ENCODE results near the gene FBXO47.
"Not testable (repeated sequence)": the region's sequence is repeated elsewhere in the genome, so short reads cannot be mapped to it uniquely, and the experiment has no call there.

The FBXO47 gene

DNA sequence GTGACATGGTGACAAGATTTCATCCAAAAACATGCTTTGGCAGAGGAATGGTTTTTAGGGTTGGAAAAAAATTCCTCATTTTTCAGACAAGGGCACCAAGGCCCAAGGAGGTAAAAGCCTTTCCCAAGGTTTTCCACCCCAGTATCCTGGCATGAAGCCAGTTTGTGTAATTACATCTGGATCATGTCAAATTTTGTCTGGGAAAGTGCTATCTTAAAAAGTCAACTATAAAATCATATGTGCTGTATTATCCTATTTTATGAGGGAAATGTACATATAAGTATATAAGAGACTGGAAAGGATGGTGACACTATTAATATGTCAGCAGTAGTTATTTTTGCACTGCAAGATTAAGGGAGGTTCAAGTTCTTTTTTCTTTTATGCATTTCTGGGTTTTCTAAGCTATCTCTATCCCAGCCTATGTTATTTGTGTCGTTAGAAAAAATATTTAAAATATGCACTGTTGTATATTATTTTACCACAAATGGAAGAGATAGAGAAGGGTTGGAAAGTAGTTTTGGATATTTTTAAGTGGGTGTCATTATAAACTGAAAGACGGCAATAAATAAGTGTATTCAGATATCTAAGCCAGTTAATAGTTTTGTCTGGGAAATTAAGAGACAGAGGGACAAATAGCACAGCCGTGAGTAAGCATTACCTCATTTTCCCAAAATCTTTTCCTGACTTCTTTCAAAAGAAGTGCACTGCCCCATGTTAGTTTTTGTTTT, 13.5 kb upstream of the FBXO47 start:
- DNase-seq, result peak; percentile 76

DNA sequence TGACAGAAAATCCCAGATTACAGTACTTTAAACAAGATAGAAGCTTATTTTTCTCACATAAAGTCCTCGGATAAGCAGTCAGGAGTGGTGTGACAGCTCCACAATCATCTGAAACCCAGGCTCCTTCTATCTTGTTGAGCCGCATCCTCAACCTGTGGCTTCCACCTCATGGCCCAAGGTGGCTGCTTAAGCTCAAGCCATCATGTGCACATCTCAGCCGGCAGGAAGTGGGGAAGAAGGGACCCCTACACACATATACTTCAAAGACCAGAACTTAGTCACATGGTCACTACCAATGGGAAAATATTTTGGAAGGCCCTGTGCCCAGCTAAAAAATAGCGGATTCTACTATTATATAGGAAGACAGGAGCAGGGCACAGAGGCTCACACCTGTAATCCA, 11.0 kb upstream of the FBXO47 start:
- DNase-seq, result no peak

DNA sequence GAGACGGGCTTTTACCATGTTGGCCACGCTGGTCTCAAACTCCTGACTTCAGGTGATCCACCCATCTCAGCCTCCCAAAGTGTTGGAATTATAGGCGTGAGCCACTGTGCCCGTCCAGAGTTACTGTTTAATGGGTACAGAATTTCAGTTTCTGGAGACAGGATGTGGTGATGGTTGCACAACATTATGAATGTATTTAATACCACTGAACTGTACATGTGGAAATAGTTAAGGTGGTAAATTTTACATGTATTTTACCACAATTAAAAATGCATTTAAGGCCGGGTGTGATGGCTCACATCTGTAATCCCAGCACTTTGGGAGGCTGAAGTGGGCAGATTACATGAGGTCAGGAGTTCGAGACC, 9.0 kb upstream of the FBXO47 start:
- peak; percentile 64 for DNase-seq

DNA sequence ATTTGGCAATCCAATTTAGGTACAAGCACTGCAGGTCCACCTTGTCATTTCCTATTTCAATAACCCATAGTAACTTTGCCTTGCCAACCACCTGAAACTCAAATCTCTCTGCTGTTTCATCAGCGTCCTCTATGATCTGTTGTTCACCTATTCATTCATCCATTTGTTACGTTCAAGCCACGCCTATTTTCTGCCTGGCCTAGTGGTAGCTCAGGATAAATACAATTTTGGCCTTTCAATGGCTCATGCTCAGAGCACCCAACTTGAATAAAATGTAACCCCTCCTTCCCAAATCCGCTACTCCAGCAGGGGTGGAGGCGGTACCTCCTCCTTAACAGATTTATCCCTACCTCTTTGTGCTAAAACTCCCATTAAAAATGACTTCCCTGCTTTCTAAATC, 3.6 kb upstream of the FBXO47 start:
- DNase-seq, result no peak

DNA sequence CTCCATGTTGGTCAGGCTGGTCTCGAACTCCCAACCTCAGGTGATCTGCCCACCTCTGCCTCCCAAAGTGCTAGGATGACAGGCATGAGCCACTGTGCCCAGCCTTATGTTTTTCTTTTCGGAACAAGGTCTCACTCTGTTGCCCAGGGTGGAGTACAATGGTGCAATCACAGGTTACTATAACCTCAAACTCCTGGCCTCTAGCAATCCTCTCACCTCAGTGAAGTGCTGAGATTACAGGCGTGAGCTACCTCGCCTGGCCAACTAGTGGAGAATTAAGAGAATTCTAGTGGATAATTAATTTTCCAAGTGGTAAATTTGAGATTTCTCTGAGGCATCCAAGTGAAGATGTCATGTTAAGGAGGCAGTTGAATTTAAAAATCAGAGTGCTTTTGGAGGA, 2.9 kb upstream of the FBXO47 start:
- DNase-seq, result no peak

DNA sequence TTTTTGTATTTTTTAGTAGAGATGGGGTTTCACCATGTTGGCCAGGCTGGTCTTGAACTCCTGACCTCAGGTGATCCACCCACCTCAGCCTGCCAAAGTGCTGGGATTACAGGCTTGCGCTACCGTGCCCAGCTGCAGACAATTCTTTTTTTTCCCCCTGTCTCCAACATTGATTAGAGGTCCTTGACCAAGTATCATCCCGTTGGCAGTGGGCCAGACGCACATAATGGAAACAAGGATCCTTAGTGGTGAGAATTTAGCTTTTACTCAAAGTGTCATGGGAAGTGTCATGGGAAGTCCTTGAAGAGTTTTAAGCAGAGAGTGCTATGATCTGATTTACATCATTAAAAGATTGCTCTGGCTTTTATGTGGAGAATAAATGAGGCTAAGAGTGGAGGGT, 2.1 kb upstream of the FBXO47 start:
- DNase-seq, result no peak

DNA sequence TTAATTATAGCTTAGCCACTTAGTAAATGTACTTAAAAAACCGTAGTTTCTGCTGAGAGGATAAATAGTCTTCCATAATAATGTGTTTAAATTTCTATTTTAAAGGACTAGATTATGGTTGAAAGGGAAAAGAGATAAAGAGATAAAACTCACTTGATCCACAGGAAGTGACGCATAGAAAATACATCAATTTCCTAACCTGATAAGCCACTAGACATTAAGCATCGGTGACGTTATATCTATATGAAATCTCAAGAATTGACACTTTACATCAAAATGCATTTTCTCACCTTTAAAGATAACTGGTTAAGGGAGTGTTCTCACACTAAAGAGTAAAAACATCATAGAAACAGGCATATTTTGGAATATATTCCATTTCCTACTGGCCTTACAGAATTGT, 5.8 kb downstream of the FBXO47 start:
- DNase-seq, result no peak

DNA sequence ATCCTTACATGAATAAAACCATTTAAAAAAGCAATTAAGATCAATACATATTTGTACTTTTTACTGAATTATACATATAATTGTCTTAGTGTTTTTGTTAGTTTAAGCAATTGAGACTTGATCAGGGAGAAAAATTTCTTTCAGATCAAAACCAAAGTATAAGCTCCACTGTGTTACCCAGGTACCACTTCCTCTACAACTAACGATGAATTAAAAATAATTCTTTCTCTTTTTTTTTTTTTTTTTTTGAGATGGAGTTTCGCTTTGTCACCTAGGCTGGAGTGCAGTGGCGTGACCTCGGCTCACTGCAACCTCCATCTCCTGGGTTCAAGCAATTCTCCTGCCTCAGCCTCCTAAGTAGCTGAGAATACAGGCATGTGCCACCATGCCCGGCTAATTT, 6.8 kb downstream of the FBXO47 start:
- no peak for DNase-seq

DNA sequence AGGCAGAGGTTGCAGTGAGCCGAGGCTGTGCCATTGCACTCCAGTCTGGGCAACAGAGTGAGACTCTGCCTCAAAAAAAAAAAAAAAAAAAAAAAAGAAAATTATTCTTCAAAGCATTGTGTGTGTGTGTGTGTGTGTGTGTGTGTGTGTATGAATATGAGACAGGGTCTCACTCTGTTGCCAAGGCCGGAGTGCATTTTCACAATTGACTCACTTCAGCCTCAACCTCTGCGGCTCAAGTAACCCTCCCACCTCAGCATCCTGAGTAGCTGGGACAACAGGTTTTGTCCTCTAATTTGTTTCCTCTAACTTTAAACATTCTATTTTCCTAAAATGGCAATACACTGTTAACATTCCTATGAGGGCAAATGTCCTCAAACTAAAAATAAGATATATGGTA, 7.7 kb downstream of the FBXO47 start:
- no peak for DNase-seq

DNA sequence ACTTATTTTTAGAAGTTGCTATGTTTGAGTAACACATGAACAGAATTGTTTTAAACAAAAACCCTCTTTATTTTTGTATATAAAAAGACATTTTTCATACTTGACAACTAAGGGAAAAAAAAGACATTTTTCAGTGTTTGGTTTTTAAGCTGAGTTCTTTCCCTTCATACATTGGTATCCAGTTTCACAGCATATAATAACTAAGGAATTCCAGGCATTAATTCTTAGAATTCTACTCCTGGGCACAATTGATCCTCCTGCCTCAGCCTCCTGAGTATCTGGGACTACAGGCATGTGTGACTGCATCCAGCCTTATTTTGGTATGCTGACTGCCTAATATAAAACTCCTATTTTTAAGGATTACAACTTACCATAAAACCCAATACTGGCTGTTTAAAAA, 8.4 kb downstream of the FBXO47 start:
- DNase-seq, result peak; percentile 93

DNA sequence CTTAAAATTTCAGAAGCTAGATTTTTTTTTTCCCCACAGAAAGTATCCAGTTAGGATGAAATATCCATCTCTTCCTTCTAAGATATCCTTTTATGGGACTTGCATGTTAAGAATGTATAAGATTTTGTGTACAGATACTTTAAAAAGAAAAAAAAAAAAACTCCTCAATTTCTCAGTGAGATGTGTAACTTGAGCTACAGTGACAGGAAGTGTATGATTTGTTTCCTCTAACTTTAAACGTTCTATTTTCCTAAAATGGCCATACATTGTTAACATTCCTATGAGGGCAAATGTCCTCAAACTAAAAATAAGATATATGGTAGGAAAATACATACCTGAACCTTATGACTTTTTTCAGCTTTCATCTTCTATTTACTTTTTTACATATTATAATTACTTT, 8.9 kb downstream of the FBXO47 start:
- DNase-seq, result peak; percentile 87

DNA sequence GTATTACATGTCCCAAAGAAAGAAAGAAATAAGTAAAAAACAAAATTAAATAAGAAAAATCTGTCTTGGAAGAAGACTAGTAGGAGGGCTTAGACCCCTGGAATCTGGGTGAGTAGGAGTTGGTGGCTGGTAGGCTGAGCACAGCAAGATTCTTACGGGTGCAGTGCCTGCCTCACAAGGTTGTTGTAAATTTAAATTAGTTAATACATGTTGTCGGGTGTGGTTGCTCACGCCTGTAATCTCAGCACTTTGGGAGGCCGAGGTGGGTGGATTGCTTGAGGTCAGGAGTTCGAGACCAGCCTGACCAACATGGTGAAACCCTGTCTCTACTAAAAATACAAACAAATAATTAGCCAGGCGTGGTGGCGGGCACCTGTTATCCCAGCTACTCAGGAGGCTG, 13.4 kb downstream of the FBXO47 start:
- DNase-seq, result not testable (repeated sequence)

DNA sequence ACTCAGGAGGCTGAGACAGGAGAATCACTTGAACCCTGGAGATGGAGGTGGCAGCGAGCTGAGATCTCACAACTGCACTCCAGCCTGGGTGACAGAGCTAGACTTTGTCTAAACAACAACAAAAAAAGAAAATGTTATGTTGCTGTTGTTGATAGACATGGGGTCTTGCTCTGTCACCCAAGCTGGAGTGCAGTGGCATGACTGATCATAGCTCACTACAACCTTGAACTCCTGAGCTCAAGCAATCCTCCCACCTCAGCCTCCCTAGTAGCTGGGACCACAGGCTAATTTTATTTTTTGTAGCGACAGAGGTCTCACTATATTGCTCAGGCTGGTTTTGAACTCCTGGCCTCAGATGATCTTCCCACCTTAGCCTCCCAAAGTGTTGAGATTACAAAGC, 20.0 kb downstream of the FBXO47 start:
- DNase-seq, result no peak

DNA sequence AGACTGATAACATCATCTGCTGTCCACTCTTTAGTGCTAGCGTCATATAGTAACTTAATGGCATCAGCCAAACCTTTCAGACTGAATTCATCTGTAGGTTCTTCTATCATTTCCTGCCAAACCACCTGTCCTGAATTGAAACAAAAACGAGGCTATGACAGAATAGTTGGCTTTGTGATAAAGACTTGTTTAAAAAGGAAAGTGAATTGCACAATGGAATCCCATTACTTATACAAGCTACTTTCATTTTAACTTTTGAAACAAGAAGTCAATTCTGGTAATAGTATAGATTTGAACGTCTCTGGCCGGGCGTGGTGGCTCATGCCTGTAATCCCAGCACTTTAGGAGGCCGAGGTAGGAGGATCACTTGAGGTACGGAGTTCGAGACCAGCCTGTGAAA, 23.6 kb downstream of the FBXO47 start:
- no peak for DNase-seq

DNA sequence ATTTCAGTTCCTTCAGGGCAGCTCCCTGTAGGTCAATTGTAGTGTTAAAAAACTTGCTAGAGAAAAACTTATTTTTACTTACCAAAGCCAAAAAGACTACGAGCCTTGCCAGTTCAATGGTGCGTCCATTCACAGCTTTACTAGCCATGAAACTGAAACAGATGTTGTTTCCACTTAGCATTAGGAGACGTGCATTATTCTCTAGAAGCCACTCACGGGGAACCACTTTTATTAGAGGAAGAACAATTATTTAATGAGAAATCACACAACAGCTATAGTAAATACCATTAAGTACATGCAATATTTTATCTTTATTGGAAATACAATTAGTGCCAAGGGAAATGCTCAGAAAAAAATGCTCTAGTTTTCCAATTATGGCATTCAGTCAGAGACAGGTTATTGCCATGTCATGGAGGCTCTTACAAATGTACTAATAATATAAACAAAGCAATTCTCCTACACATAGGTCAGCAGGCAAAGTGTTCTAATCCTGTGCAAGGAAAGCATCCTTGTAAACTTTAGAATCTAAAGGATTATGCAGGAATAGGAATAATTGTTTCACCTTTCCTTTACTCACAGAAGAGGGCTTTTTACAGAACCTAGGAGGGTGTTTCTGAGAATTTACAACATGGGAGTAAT, 24.4 kb downstream of the FBXO47 start:
- no peak for DNase-seq

DNA sequence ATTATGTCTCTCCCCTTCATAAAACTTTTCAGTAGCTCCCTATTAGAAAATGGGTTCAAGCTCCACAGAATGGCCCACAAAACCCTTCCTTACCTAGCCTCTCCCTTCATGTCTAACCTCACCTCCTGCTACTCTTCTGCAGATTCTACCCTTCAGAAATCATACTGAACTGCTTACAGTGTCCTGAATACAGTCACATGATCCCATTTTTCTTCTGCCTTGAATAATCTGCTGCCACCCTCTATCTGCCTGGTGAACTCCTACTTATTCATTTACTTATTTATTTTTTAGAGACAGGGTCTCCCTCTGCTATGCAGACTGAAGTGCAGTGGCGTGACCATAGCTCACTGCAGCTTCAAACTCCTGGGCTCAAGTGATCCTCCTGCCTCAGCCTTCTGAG, 26.8 kb downstream of the FBXO47 start:
- no peak for DNase-seq

DNA sequence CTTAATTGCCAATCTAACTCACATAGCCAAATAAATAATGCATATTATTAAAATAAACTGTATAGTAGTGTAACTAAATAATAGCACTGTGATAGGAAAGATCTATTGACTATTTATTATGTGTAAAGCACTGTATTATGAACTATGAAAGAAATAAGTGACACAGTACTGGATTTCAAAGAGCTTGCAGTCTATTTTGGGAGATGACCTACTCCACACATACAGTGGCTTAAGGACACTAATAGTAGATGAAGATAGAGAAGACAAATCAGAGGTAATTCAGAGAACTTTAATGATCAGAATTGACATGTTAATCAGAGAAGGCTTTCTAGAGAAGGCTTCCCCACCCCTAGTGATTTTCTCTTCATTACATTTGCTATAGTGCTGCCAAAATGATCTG, 27.2 kb downstream of the FBXO47 start:
- no peak for DNase-seq

DNA sequence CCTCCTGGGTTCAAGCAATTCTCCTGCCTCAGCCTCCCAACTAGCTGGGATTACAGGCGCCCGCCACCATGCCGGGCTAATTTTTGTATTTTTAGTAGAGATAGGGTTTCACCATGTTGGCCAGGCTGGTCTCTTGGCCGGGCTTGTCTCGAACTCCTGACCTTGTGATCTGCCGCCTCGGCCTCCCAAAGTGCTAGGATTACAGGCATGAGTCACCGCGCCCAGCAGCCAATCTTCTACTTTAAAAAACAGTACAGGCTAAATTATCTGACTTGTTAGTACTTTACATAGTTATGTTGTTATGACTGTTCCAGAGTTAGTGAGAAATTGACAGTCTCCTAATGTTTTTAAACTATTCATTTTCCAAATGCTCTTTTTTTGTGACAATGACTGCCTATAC, 33.2 kb downstream of the FBXO47 start:
- DNase-seq, result not testable (repeated sequence)

DNA sequence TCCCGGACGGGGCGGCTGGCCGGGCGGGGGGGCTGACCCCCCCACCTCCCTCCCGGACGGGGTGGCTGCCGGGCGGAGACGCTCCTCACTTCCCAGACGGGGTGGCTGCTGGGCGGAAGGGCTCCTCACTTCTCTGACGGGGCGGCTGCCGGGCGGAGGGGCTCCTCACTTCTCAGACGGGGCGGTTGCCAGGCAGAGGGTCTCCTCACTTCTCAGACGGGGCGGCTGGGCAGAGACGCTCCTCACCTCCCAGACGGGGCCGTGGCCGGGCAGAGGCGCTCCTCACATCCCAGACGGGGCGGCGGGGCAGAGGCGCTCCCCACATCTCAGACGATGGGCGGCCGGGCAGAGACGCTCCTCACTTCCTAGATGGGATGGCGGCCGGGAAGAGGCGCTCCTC, 36.4 kb downstream of the FBXO47 start:
- not testable (repeated sequence) for DNase-seq

DNA sequence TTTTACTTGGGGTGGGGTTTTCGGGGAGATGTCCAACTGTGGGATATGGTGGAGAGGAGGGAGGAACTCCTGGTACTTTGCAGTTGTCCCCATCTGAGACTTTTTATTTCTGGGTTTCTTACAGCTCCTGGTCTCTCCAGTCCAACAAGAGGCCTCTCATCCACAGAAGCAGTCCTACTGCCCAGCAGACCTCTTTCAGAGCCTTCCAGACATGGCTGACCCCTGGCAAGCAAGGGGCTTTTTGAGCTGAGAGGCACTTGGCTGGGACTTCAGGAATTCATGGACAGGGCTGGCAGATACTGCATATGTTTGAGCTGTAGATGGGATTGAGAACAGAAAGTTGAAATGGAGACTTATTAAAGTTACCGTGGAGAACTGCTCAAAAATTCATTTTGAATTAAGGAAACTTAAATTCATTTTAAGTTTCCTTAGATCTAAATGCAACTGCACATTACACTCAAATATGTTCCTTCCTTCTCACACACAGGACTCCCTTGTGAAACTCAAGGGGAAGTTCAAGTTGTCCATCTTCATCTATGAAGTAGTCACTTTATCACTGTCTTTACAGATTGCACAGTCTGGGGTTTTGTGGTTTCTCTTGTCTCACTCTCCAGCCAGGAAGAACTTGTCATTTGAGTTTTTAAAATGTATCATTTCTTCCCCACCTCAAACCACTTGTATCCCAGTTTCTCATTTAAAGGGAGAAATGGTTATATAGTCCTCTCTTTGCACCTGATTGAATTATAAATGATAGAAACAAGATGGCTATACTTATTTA, 40.7 kb downstream of the FBXO47 start:
- no peak for DNase-seq

DNA sequence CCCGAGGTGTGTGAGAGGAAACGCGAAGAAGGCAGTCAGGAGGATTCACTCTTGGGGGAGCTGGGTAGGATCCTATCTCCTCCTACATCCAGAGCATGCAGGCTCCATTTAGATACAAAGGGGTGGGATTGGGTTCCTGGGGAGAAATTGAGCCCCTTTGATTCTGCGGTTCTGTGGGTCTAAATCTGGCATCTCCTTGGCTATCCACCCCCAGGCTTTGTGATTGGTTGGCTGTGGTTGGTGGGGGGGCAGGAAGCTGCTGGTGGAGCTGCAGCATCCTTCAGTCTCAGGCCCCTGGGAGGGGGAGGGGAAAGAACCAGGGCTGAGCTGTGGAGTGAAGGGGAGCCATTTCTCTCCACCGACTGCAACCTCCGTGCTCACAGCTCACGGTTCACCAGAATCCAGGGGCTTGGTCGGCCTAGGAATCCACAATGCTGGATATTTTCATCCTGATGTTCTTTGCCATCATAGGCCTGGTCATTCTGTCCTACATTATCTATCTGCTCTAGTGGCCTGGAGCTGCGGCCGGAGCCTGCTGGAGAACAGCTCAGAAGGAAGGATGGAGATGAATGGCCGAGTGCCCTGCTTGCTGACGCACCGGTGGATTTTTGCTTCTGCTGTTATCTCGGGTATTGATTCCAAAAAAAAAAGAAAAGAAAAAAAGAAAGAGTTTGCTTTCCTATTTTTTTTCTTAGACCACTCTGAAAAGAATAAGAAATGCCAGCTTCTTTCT, 41.8 kb downstream of the FBXO47 start, which contains the start of gene LASP1NB:
Gene LASP1NB, plus strand, starts transcription at position 352 of the 733 bp plus-strand sequence.
- DNase-seq, result peak; percentile 64

DNA sequence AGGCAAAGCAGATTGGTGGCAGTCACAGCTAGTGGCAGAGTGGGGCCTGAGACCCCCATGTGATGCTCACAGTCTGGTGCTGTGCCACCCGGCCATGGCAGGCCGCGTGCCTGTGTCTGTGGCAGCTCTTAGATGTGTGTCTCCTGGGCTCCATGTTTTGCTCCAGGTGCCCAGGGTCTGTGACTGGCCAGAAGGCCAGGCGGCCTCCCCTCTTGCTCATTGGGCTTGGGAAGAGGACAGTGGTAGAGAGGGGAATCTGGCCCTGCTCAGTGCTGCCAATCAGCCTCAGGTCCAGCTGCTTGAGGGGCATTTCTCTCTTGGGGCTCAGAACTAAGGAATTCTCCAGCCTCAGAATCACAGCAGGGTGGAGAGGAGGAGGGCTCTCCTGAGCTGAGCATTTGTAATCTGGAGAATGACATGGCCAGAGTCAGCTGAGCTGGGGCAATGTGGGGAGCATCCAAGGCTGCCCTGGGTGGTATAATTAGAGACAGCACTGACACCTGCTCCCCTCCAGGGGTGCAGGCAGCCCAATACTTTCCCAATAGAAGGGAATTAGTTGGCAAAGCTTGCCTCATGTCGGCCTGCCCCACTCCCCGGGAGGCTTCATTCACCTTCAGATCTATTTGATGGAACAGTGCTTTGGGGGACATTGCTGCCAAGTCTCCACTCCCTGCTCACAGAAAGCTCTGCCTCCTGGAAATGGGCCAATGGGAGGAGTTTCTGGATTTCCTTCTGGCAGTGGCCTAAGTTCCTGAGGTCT, 44.5 kb downstream of the FBXO47 start:
- DNase-seq, result peak; percentile 83
